ENCODE data around the gene FEV.
A peak's percentile ranks its signal among the peaks of the same experiment; 100 is the strongest.

The FEV gene

GRCh38 chr2:219001577-219002394 is 16.8 kb upstream of the FEV start:
- DNase-seq, result peak; percentile 30
- Mint-ChIP-seq H3K4me1 (peaks cover 11% of the 10 kb centered on the region), H3K9me3 (no peaks in the 10 kb centered on the region), H3K27me3 (ENCODE audit: low read depth, poor library complexity) (peaks cover 100% of the 10 kb centered on the region), H3K27ac (no peak overlapping the region), H3K36me3 (ENCODE audit: low read depth) (no peaks in the 10 kb centered on the region), H3K4me3 (no peak overlapping the region)
- TF ChIP-seq, protein P1, sequence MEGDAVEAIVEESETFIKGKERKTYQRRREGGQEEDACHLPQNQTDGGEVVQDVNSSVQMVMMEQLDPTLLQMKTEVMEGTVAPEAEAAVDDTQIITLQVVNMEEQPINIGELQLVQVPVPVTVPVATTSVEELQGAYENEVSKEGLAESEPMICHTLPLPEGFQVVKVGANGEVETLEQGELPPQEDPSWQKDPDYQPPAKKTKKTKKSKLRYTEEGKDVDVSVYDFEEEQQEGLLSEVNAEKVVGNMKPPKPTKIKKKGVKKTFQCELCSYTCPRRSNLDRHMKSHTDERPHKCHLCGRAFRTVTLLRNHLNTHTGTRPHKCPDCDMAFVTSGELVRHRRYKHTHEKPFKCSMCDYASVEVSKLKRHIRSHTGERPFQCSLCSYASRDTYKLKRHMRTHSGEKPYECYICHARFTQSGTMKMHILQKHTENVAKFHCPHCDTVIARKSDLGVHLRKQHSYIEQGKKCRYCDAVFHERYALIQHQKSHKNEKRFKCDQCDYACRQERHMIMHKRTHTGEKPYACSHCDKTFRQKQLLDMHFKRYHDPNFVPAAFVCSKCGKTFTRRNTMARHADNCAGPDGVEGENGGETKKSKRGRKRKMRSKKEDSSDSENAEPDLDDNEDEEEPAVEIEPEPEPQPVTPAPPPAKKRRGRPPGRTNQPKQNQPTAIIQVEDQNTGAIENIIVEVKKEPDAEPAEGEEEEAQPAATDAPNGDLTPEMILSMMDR (IDR thresholded peaks at IDR 0.05), result no peak

DNA sequence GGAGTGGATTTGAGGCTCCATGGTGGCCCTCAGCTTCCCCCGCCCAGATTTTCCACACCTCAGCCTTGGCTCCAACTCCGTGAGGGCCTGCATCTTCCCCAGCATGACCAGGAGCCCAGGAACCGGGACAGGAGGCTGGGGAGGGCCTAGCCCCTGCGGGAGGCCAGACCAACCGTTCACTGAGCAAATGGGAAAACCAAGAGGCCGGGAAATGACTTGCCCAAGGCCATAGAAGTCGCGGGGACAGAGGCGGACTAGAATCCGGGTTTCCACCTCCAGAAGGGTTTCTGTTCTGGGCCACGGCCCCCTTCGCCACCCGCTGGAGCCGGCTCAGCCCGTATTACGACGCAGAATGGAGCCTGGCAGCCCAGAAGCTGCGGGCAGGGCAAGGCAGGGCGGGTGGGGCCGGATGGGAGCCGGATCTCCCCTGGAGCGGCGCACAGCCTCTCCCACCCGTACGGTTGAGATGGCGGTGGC is 16.2 kb upstream of the FEV start:
- no peak overlapping the region for H3K4me3 Mint-ChIP-seq
- peaks cover 99% of the 10 kb centered on the region for H3K27me3 Mint-ChIP-seq (ENCODE audit: low read depth, poor library complexity)
- H3K4me1 Mint-ChIP-seq, result peaks cover 11% of the 10 kb centered on the region
- no peak for DNase-seq
- no peaks in the 10 kb centered on the region for H3K36me3 Mint-ChIP-seq (ENCODE audit: low read depth)
- TF ChIP-seq, protein P1 (IDR thresholded peaks at IDR 0.05), result no peak
- no peak overlapping the region for H3K27ac Mint-ChIP-seq
- no peaks in the 10 kb centered on the region for H3K9me3 Mint-ChIP-seq

DNA sequence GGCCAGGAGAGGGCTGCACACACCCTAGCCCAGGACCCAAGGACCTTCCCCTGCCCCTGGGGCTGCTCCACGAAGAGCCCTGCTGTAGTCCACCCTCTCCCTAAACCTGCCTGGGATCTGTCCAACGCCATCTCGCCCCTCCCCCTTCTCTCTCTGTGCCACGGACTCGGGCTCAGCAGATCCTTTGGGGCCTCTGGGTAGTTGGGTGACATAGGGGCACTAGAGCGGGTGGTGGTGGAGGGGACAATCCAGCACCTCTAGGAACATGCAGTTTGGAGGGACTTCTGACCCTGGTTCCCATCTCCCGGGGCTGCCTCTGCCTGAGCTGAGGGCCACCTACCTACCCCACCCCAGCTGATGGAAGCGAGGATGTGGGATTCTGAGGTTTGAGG is 15.6 kb upstream of the FEV start:
- no peak overlapping the region for H3K27ac Mint-ChIP-seq
- TF ChIP-seq, protein P1 (IDR thresholded peaks at IDR 0.05), result no peak
- H3K4me1 Mint-ChIP-seq, result peaks cover 11% of the 10 kb centered on the region
- no peaks in the 10 kb centered on the region for H3K9me3 Mint-ChIP-seq
- no peak overlapping the region for H3K4me3 Mint-ChIP-seq
- H3K36me3 Mint-ChIP-seq (ENCODE audit: low read depth), result no peaks in the 10 kb centered on the region
- peaks cover 99% of the 10 kb centered on the region for H3K27me3 Mint-ChIP-seq (ENCODE audit: low read depth, poor library complexity)
- no peak for DNase-seq

GRCh38 chr2:218999881-219000568 is 15.0 kb upstream of the FEV start:
- H3K36me3 Mint-ChIP-seq (ENCODE audit: low read depth), result no peaks in the 10 kb centered on the region
- no peak for DNase-seq
- no peak overlapping the region for H3K27ac Mint-ChIP-seq
- no peak overlapping the region for H3K4me3 Mint-ChIP-seq
- peaks cover 11% of the 10 kb centered on the region for H3K4me1 Mint-ChIP-seq
- H3K27me3 Mint-ChIP-seq (ENCODE audit: low read depth, poor library complexity), result peaks cover 99% of the 10 kb centered on the region
- H3K9me3 Mint-ChIP-seq, result no peaks in the 10 kb centered on the region
- TF ChIP-seq, protein P1 (IDR thresholded peaks at IDR 0.05), result no peak

GRCh38 chr2:218999021-218999880 is 14.3 kb upstream of the FEV start:
- no peak overlapping the region for H3K27ac Mint-ChIP-seq
- no peaks in the 10 kb centered on the region for H3K9me3 Mint-ChIP-seq
- peaks cover 99% of the 10 kb centered on the region for H3K27me3 Mint-ChIP-seq (ENCODE audit: low read depth, poor library complexity)
- no peak overlapping the region for H3K4me3 Mint-ChIP-seq
- TF ChIP-seq, protein P1 (IDR thresholded peaks at IDR 0.05), result no peak
- H3K36me3 Mint-ChIP-seq (ENCODE audit: low read depth), result no peaks in the 10 kb centered on the region
- peaks cover 11% of the 10 kb centered on the region for H3K4me1 Mint-ChIP-seq
- DNase-seq, result no peak

Measured in nephron progenitor cell (in vitro differentiated cells).